ENCODE results near the gene DST. TPM values are rescaled to one million over a fixed set of nuclear protein-coding genes. Genes with fewer than 3 reads are reported as not detected.

The DST gene
- 389 and 410 TPM in 2 replicates for total RNA-seq

GRCh38 chr6:56642366-56643261 lies at the start of gene DST:
TSS of gene DST (minus strand) at chr6:56642889.

